GM21447 (cell line): ENCODE results near the gene GRID2.

ENCODE experiments used
- ATAC-seq: cut with Tn5 transposase; IDR thresholded peaks from one replicate; pipeline ENCODE4 v1.9.1; 2021; ENCODE audit not compliant: unreplicated experiment

The GRID2 gene

GRCh38 chr4:92520563-92520962 is 216.8 kb downstream of the GRID2 start:
- ATAC-seq: no peak

GRCh38 chr4:92521941-92522340 is 218.2 kb downstream of the GRID2 start:
- no peak for ATAC-seq

GRCh38 chr4:92522356-92522755 is 218.6 kb downstream of the GRID2 start:
- no peak for ATAC-seq

- no peak for ATAC-seq
Observed at GRCh38 chr4:92524131-92524530, 220.4 kb downstream of the GRID2 start.

GRCh38 chr4:92528541-92528940 is 224.8 kb downstream of the GRID2 start:
- ATAC-seq: no peak

- ATAC-seq: no peak
Observed at GRCh38 chr4:92529510-92529909, 225.7 kb downstream of the GRID2 start.

- ATAC-seq: no peak
Observed at GRCh38 chr4:92535599-92535998, 231.8 kb downstream of the GRID2 start.

GRCh38 chr4:92551616-92552015 is 247.8 kb downstream of the GRID2 start:
- no peak for ATAC-seq

- no peak for ATAC-seq
Observed at GRCh38 chr4:92566269-92566668, 262.5 kb downstream of the GRID2 start.

- ATAC-seq: no peak
Observed at GRCh38 chr4:92580816-92581215, 277.1 kb downstream of the GRID2 start.

- ATAC-seq: no peak
Observed at GRCh38 chr4:92599044-92599443, 295.3 kb downstream of the GRID2 start.

- ATAC-seq: no peak
Observed at GRCh38 chr4:92600638-92601037, 296.9 kb downstream of the GRID2 start.

GRCh38 chr4:92606227-92606626 is 302.5 kb downstream of the GRID2 start:
- no peak for ATAC-seq

- no peak for ATAC-seq
Observed at GRCh38 chr4:92615049-92615448, 311.3 kb downstream of the GRID2 start.

GRCh38 chr4:92618968-92619367 is 315.2 kb downstream of the GRID2 start:
- no peak for ATAC-seq

GRCh38 chr4:92629302-92629701 is 325.5 kb downstream of the GRID2 start:
- no peak for ATAC-seq

- ATAC-seq: no peak
Observed at GRCh38 chr4:92634882-92635281, 331.1 kb downstream of the GRID2 start.

GRCh38 chr4:92636038-92636806 is 332.5 kb downstream of the GRID2 start:
- ATAC-seq: no peak

GRCh38 chr4:92641409-92641808 is 337.6 kb downstream of the GRID2 start:
- ATAC-seq: no peak

- no peak for ATAC-seq
Observed at GRCh38 chr4:92646826-92647225, 343.1 kb downstream of the GRID2 start.

GRCh38 chr4:92651536-92651935 is 347.8 kb downstream of the GRID2 start:
- ATAC-seq: no peak

- ATAC-seq: no peak
Observed at GRCh38 chr4:92654084-92654483, 350.3 kb downstream of the GRID2 start.

- ATAC-seq: no peak
Observed at GRCh38 chr4:92657695-92658094, 353.9 kb downstream of the GRID2 start.
